ENCODE results near the gene TULP4.
"Not testable (repeated sequence)": the region's sequence is repeated elsewhere in the genome, so short reads cannot be mapped to it uniquely, and the experiment has no call there.

The TULP4 gene

GRCh38 chr6:158552055-158552795 is 240.0 kb downstream of the TULP4 start:
- no peak overlapping the region for H3K27ac ChIP-seq
- TF ChIP-seq ZFX (IDR thresholded peaks at IDR 0.05; ENCODE audit: borderline replicate concordance) (no peak), CTCF (IDR thresholded peaks at IDR 0.05) (no peak)

DNA sequence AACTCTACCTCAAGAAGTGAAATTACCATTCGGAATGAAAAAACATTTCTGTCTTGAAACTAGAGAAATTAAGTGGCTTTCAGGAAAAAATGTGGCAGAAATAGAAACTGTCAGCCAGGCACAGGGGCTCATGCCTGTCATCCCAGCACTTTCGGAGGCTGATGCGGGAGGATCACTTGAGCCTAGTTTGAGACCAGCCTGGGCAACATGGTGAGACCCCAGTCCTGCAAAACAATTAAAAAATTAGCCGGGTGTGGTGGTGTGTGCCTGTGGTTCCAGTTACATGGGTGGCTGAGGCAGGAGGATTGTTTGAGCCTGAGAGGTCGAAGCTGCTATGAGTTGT is 240.5 kb downstream of the TULP4 start:
- TF ChIP-seq CTCF (IDR thresholded peaks at IDR 0.05) (no peak), ZFX (IDR thresholded peaks at IDR 0.05; ENCODE audit: borderline replicate concordance) (no peak)

DNA sequence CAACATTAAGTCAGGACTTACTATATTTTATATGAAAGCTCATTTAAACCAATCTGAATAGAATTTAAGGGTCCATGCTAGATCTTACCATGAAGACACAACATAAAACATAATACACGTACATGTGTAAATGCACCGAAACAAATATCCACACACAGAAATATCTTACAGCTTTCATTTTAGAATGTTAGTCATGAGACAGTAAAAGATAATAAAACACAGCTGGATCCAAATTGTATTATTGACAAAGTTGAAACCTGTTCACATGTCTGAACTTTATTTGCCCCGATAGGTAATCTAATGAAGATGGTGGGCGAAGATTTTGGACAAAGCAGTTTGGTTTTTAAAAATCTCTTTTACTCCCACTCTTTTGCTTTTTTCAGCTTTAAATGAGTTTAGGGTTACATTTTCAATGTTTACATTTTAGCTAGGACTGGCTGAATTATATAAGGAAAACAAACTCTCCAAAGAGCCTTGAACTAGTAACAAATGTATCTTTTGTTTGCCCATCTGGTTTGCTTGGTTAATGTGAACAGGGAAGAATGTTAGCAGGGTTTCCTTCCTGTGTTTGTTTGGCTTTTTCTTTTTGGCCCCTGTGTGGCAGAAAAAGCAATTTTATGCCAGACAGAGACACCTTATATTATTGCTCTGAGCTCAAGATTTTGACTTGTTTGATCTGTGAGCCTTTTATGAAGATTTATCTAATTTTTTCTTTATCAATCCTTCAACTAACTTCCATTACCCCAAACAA is 242.5 kb downstream of the TULP4 start:
- TF ChIP-seq CTCF (IDR thresholded peaks at IDR 0.05) (no peak), ZFX (IDR thresholded peaks at IDR 0.05; ENCODE audit: borderline replicate concordance) (no peak)
- no peak overlapping the region for H3K27ac ChIP-seq

More for the DNA sequence above, 240.5 kb downstream of the TULP4 start:
- H3K27ac ChIP-seq, result no peak overlapping the region

- no peak overlapping the region for H3K27ac ChIP-seq
- TF ChIP-seq ZFX (IDR thresholded peaks at IDR 0.05; ENCODE audit: borderline replicate concordance), result no peak
- no peak for TF ChIP-seq CTCF (IDR thresholded peaks at IDR 0.05)
Observed at GRCh38 chr6:158556113-158556512, 243.8 kb downstream of the TULP4 start.

- H3K27ac ChIP-seq, result not testable (repeated sequence)
Observed at GRCh38 chr6:158557110-158557509, 244.8 kb downstream of the TULP4 start.

GRCh38 chr6:158557927-158558326 is 245.7 kb downstream of the TULP4 start:
- TF ChIP-seq CTCF (IDR thresholded peaks at IDR 0.05), result no peak
- TF ChIP-seq ZFX (IDR thresholded peaks at IDR 0.05; ENCODE audit: borderline replicate concordance), result no peak
- no peak overlapping the region for H3K27ac ChIP-seq

DNA sequence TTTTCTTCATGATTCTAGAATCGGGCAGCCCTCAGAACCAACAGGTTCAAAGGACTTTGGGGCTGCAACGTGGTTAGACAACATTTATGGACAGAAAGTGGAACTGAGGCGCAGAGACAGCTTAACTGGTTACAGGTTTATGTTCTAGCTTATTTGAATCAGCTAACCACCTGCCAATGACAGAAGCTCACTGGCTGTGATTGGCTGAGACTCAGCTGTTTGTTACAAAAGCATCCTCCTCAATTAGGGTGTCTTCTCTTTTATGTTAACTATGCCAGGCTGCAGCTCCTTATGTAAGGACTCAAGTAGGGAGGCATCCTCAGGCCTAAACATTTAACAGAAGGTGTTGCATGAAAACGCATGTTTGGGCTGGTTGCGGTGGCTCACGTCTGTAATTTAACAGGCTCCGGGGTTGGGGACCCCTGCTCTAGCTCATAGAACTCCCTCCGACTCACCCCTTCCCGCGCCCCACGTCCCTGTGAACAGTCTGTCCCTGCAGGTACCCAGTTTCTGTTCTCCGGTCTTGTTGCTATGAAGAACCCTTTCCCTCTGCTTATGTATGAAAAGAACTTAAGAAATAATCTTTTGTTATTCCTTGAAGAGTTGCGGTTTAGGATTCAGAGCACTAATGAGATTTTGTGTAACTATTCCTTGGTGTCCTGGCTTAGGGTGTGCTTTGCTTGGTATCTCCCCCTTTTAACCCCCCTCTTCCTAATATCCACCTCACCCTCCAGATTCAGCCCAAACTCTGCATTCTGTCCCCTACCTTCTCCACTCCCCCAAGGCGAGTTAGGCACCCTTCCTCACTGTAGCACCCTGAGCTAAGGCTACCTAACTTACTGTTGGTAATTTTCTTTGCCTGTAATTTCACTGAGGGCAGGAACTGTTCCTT is 246.4 kb downstream of the TULP4 start:
- TF ChIP-seq CTCF (IDR thresholded peaks at IDR 0.05), result no peak
- no peak for TF ChIP-seq ZFX (IDR thresholded peaks at IDR 0.05; ENCODE audit: borderline replicate concordance)
- peak overlapping the region; percentile 61 for H3K27ac ChIP-seq
